Activated T-cell treated with anti-CD3 and anti-CD28 coated beads, Interleukin-2, amount 50 U/mL, for 4 hours (primary cell): ENCODE data around the gene PHRF1. TPM values are rescaled to one million over a fixed set of nuclear protein-coding genes. Genes with fewer than 3 reads are reported as not detected.
A peak's percentile ranks its signal among the peaks of the same experiment; 100 is the strongest.

Source experiments
- ATAC-seq, 2 donors: fragments of 200-7000 bp; cut with Tn5 transposase; one replicate each; pipeline ENCODE4 v1.10.0; 2021
- DNase-seq: peaks from one replicate; pipeline ENCODE4 v3.0.0-alpha.2; 2020
- H3K27me3 Mint-ChIP-seq: one replicate; pipeline ENCODE4 v1.8.0; 2021; ENCODE audit warnings: low read depth, mixed read lengths
- H3K36me3 Mint-ChIP-seq: one replicate; pipeline ENCODE4 v1.8.0; 2022; ENCODE audit warnings: mixed read lengths; ENCODE audit not compliant: insufficient read depth
- H3K4me1 Mint-ChIP-seq: one replicate; pipeline ENCODE4 v1.8.0; 2021; ENCODE audit warnings: low read depth, mixed read lengths
- H3K4me3 Mint-ChIP-seq: one replicate; pipeline ENCODE4 v1.8.0; 2021; ENCODE audit warnings: mild to moderate bottlenecking, moderate library complexity, mixed read lengths
- H3K9me3 Mint-ChIP-seq: one replicate; pipeline ENCODE4 v1.8.0; 2021; ENCODE audit warnings: mixed read lengths
- total RNA-seq, 3 donors: library from RNA; stranded (reverse); gene quantifications; one replicate each; pipeline ENCODE4 v1.2.1, GENCODE V29; 2021

PHRF1 gene
- total RNA-seq, 3 donors from 2014 or later: 57.7 to 59.2 (median 57.7) TPM

- DNase-seq: no peak
- peaks cover 11% of the 10 kb centered on the region for H3K4me1 Mint-ChIP-seq
These were observed 17.8 kb upstream of the PHRF1 start for GRCh38 chr11:558503-558902.

DNA sequence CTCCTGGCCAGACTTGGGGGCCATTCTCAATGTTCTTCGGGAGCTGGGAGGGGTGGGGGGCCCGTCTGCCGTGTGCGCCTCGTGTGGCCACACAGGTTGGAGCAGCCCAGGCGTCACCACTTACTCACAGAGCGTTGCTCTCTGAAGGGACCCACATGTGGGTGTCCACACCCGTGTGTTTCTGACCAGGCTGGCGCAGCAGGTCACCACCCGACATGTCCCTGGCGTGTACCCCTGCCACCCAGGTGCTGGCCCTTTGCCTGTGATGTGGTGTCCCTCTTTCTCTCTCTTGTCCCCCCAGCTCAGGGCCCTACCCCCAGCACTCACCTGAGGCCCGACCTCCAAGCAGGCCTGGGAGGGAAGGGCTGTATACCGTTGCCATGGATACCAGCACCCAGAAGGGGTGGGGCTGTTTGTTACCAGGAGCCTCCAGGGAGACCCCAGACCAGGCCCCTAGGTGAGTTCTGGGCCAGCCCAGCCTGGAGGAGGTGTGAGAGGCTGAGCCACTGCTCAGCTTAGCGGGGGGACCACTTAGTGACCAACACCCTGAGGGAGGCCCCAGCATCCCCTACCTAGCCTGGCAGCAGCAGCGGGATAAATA is 17.1 kb upstream of the PHRF1 start:
- Mint-ChIP-seq H3K36me3 (no peaks in the 10 kb centered on the region), H3K4me1 (peaks cover 11% of the 10 kb centered on the region), H3K4me3 (no peak overlapping the region), H3K27me3 (no peaks in the 10 kb centered on the region), H3K9me3 (no peaks in the 10 kb centered on the region)
- ATAC-seq (no peak), DNase-seq (peak; percentile 4)

More at GRCh38 chr11:558503-558902, 17.8 kb upstream of the PHRF1 start:
- no peaks in the 10 kb centered on the region for H3K27me3 Mint-ChIP-seq
- no peak for ATAC-seq
- no peaks in the 10 kb centered on the region for H3K9me3 Mint-ChIP-seq
- H3K4me3 Mint-ChIP-seq: no peak overlapping the region
- H3K36me3 Mint-ChIP-seq: no peaks in the 10 kb centered on the region

DNA sequence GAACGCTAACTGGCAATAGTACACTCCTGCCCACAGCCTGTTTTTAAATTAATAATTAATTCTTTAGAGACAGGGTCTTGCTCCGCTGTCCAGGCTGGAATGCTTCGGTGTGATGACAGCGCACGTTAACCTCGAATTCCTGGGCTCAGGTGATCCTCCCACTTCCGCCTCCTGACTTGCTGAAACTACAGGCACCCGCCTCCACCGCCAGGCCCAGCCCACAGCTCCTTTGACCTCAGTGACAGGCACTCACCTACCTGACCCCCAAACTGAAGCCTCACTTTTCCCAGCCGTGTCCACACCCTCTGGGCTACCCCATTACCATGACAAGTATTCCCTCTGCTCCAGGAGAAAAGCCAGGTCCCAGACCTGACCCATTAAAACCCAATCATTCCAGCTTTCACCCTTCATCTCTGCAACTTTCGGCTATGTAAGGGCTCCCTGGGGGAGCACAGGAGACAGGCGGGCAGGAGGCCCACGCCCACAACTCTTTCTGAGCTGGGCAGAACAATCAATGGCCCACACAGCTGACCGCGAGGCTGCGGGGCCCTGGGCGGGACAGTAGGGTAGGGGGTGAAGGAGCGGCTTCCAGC is 16.5 kb upstream of the PHRF1 start:
- no peak for ATAC-seq
- DNase-seq: no peak
- peak overlapping the region; percentile 89 for H3K4me3 Mint-ChIP-seq

GRCh38 chr11:560305-561147 is 15.7 kb upstream of the PHRF1 start, which contains the start of the genes LMNTD2 and RASSF7:
LMNTD2 (minus strand) TSS chr11:560738; CDS start chr11:560716, 22 bp downstream.
RASSF7 (plus strand) TSS chr11:560970; CDS start chr11:561769, 799 bp downstream.
- Mint-ChIP-seq H3K27me3 (no peaks in the 10 kb centered on the region), H3K36me3 (no peaks in the 10 kb centered on the region), H3K4me1 (peaks cover 11% of the 10 kb centered on the region), H3K4me3 (peak within 1 kb of the TSS; percentile 89), H3K9me3 (no peaks in the 10 kb centered on the region)
- peak; percentile 97 for DNase-seq
- peak; percentile 95 for ATAC-seq

More for the DNA sequence above, 16.5 kb upstream of the PHRF1 start:
- H3K27me3 Mint-ChIP-seq: no peaks in the 10 kb centered on the region
- no peaks in the 10 kb centered on the region for H3K9me3 Mint-ChIP-seq
- no peaks in the 10 kb centered on the region for H3K36me3 Mint-ChIP-seq
- peaks cover 11% of the 10 kb centered on the region for H3K4me1 Mint-ChIP-seq

GRCh38 chr11:561148-562003 is 14.9 kb upstream of the PHRF1 start:
- Mint-ChIP-seq H3K4me1 (peaks cover 11% of the 10 kb centered on the region), H3K27me3 (no peaks in the 10 kb centered on the region), H3K9me3 (no peaks in the 10 kb centered on the region), H3K36me3 (no peaks in the 10 kb centered on the region), H3K4me3 (peak overlapping the region; percentile 89)
- DNase-seq: no peak
- peak; percentile 44 to 45 for ATAC-seq

GRCh38 chr11:562046-562645 is 14.1 kb upstream of the PHRF1 start:
- peak overlapping the region; percentile 89 for H3K4me3 Mint-ChIP-seq
- H3K4me1 Mint-ChIP-seq: peaks cover 11% of the 10 kb centered on the region
- no peaks in the 10 kb centered on the region for H3K36me3 Mint-ChIP-seq
- DNase-seq: no peak
- no peaks in the 10 kb centered on the region for H3K9me3 Mint-ChIP-seq
- no peak for ATAC-seq
- H3K27me3 Mint-ChIP-seq: no peaks in the 10 kb centered on the region

GRCh38 chr11:563066-563811 is 13.0 kb upstream of the PHRF1 start:
- peaks cover 14% of the 10 kb centered on the region for H3K4me1 Mint-ChIP-seq
- no peaks in the 10 kb centered on the region for H3K27me3 Mint-ChIP-seq
- DNase-seq (no peak), ATAC-seq (no peak)
- H3K9me3 Mint-ChIP-seq: no peaks in the 10 kb centered on the region
- H3K36me3 Mint-ChIP-seq: no peaks in the 10 kb centered on the region
- no peak overlapping the region for H3K4me3 Mint-ChIP-seq

- DNase-seq (no peak), ATAC-seq (no peak)
- Mint-ChIP-seq H3K4me1 (peaks cover 14% of the 10 kb centered on the region), H3K27me3 (no peaks in the 10 kb centered on the region), H3K36me3 (no peaks in the 10 kb centered on the region), H3K4me3 (no peak overlapping the region), H3K9me3 (no peaks in the 10 kb centered on the region)
These were observed 12.3 kb upstream of the PHRF1 start for GRCh38 chr11:563812-564578.

DNA sequence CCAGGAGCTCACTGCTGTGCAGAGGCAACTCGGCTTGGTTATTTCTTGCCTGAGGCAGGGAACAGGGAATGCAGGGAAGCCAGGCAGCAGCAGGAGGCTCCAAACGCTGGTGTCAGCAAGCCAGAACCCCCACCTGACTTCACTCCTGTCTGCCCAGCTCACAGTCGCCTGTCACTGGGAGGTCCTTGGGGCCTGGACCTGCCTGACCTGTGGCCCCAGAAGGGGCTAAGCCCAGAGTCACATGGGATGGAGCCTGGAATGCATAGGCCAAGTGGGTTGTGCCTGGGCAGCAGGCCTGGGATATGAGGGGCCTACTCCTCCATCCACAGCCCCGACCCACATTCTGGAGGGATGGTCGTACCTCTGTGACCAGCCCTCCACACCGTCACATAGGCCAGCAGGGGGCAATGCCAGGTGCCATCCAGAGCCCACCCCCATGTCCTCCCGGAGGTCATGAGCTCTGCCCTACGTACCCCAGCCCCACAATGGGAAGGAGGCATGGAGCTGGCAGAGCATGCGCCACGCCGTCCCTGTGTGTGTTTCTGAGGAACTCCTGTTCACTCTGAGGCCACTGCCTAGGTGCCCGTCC is 10.3 kb upstream of the PHRF1 start:
- H3K4me1 Mint-ChIP-seq: peaks cover 11% of the 10 kb centered on the region
- no peak overlapping the region for H3K4me3 Mint-ChIP-seq
- no peaks in the 10 kb centered on the region for H3K27me3 Mint-ChIP-seq
- H3K36me3 Mint-ChIP-seq: no peaks in the 10 kb centered on the region
- no peaks in the 10 kb centered on the region for H3K9me3 Mint-ChIP-seq
- no peak for DNase-seq
- ATAC-seq: no peak

DNA sequence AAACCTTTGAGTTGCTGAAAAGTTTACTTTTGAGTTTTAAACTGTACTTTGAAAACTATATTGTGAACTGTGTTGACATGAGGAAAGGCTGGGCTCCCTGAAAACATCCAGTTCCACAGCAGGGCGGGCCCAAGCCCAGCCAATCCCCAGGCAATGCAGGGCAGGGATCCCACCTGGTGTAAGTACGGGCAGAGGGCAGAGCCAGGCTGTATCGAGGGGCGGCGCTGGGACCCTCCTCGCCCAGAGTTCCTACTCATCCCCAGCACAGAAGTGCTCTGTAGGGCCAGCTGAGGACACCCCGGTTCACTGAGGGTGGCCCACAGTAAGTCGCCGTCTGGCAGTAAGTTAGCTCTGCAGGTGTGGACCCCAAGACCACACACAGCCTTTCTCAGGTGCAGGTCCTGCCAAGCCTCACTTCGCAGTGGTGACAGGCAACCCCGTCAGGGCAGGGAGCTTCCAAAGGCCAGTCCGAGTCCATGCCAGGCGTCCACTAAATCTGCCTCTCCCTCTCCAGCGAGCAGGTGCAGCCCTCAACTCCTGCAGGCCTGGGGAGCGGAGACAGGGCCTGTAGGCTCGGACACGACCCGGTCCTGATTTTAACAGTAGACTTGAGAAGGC is 9.2 kb upstream of the PHRF1 start:
- H3K36me3 Mint-ChIP-seq: no peaks in the 10 kb centered on the region
- DNase-seq (no peak), ATAC-seq (no peak)
- peak overlapping the region; percentile 68 for H3K4me3 Mint-ChIP-seq
- no peaks in the 10 kb centered on the region for H3K27me3 Mint-ChIP-seq
- no peaks in the 10 kb centered on the region for H3K9me3 Mint-ChIP-seq
- peaks cover 6% of the 10 kb centered on the region for H3K4me1 Mint-ChIP-seq

GRCh38 chr11:567629-568292 is 8.5 kb upstream of the PHRF1 start:
- H3K27me3 Mint-ChIP-seq: no peaks in the 10 kb centered on the region
- DNase-seq: no peak
- ATAC-seq: peak; percentile 3 to 8

More at GRCh38 chr11:567629-568292, 8.5 kb upstream of the PHRF1 start:
- Mint-ChIP-seq H3K4me1 (peaks cover 6% of the 10 kb centered on the region), H3K9me3 (no peaks in the 10 kb centered on the region), H3K4me3 (peak overlapping the region; percentile 68), H3K36me3 (no peaks in the 10 kb centered on the region)
